Measurements from ENCODE around the gene S100A14.

DNA sequence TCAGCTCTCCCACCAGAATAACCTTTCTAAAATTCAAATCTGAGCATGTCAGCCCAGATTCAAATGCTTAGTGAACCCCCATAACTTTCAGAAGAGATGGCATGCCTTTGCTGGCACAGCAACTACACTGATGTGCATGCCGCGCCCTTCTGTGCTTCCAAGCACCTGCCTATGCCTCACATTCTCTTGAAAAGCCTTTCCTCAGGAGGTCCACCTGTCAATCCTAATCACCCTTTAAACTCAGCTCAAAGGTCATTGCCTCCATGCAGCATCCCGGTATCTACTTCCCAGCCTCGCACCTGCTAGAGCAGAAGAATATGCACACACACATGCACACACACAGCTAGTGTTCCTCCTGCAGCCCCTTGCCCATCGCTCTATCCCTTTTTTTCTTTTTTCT, 45.3 kb downstream of the S100A14 start:
- no peak for TF ChIP-seq POLR2A (IDR thresholded peaks at IDR 0.05)
- TF ChIP-seq, protein P1, sequence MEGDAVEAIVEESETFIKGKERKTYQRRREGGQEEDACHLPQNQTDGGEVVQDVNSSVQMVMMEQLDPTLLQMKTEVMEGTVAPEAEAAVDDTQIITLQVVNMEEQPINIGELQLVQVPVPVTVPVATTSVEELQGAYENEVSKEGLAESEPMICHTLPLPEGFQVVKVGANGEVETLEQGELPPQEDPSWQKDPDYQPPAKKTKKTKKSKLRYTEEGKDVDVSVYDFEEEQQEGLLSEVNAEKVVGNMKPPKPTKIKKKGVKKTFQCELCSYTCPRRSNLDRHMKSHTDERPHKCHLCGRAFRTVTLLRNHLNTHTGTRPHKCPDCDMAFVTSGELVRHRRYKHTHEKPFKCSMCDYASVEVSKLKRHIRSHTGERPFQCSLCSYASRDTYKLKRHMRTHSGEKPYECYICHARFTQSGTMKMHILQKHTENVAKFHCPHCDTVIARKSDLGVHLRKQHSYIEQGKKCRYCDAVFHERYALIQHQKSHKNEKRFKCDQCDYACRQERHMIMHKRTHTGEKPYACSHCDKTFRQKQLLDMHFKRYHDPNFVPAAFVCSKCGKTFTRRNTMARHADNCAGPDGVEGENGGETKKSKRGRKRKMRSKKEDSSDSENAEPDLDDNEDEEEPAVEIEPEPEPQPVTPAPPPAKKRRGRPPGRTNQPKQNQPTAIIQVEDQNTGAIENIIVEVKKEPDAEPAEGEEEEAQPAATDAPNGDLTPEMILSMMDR (IDR thresholded peaks at IDR 0.05), result no peak
